HepG2 (cell line): ENCODE data around the gene CACNA1G. TPM values are rescaled to one million over a fixed set of nuclear protein-coding genes. Genes with fewer than 3 reads are reported as not detected.

Experiments used
- EZH2 ChIP-seq: conservative IDR thresholded peaks from 2 replicates; pipeline ENCODE4 v1.6.1; 2012; ENCODE audit warnings: mild to moderate bottlenecking, low read depth, low read length, moderate library complexity
- FOSL1 ChIP-seq: sonication (generic); formaldehyde crosslinking; IDR thresholded peaks from 2 replicates; pipeline ENCODE4 v1.9.0; 2021; ENCODE audit warnings: missing genetic modification reagents, borderline replicate concordance
- GATAD2A ChIP-seq: IDR thresholded peaks from 2 replicates; pipeline ENCODE4 v1.6.1; 2016
- LRRFIP1 ChIP-seq: sonication (generic); formaldehyde crosslinking; conservative IDR thresholded peaks from 2 replicates; pipeline ENCODE4 v1.4.0; 2020; ENCODE audit warnings: missing genetic modification reagents
- RBM39 ChIP-seq: fragments of 200-400 bp; formaldehyde crosslinking; IDR thresholded peaks from one replicate; pipeline ENCODE4 v1.6.1; 2018; ENCODE audit warnings: antibody characterized with exemption, mild to moderate bottlenecking, low read depth, low read length; ENCODE audit not compliant: poor library complexity, severe bottlenecking
- UBTF ChIP-seq: sonication (generic); formaldehyde crosslinking; IDR thresholded peaks from 2 replicates; pipeline ENCODE4 v1.4.0; 2020; ENCODE audit warnings: mild to moderate bottlenecking, missing genetic modification reagents
- ZFP1 ChIP-seq: IDR thresholded peaks from 2 replicates; pipeline ENCODE4 v1.6.1; 2016
- ZFP82 ChIP-seq: sonication (generic); formaldehyde crosslinking; IDR thresholded peaks from 2 replicates; pipeline ENCODE4 v1.5.1; 2020; ENCODE audit warnings: mild to moderate bottlenecking, missing genetic modification reagents, borderline replicate concordance
- ZKSCAN1 ChIP-seq: fragments of 150-350 bp; IDR thresholded peaks from 2 replicates; pipeline ENCODE4 v1.6.1; 2014; ENCODE audit warnings: low read length
- ZNF44 ChIP-seq: sonication (generic); formaldehyde crosslinking; IDR thresholded peaks from 2 replicates; pipeline ENCODE4 v1.5.1; 2020; ENCODE audit warnings: mild to moderate bottlenecking, missing genetic modification reagents
- polyA plus RNA-seq, 8 experiments: library from polyadenylated mRNA; depleted of rRNA in 3 of 8; stranded (reverse) in 7 of 8; unstranded in 1 of 8; fragments of >200 nt; fragmentation: Illumina TruSeq in 4 of 8; extraction: Trizol in 4 of 8; gene quantifications; 2 replicates each; pipeline versions ENCODE4 v1.2.1 to v1.2.3, GENCODE V29; 2011 to 2016; ENCODE audit warnings: low read depth in 4 of 8, missing spikeins in 1 of 8, mixed read lengths in 1 of 8; ENCODE audit not compliant: insufficient read depth in 1 of 8
- total RNA-seq, 5 experiments: library from RNA; depleted of rRNA; stranded (reverse); fragments of >200 nt; fragmentation: Illumina TruSeq; extraction: Trizol; gene quantifications; 2 replicates each; pipeline ENCODE4 v1.2.3, GENCODE V29; 2016; ENCODE audit warnings: low read depth in 1 of 5
- TF ChIP-seq, protein P1 (sequence below): sonication (generic); formaldehyde crosslinking; IDR thresholded peaks from 2 replicates; pipeline ENCODE4 v1.4.0; 2020; ENCODE audit warnings: mild to moderate bottlenecking, missing genetic modification reagents
- TF ChIP-seq, protein P2 (sequence below): sonication (generic); formaldehyde crosslinking; conservative IDR thresholded peaks from 2 replicates; pipeline ENCODE4 v1.8.0; 2022; ENCODE audit warnings: missing genetic modification reagents

The CACNA1G gene
- total and polyA plus RNA-seq, 2 of the 13 experiments (the other 11 are each of a cell fraction or from before 2014, with no cell fraction given): 0.02 TPM; not detected in 1

DNA sequence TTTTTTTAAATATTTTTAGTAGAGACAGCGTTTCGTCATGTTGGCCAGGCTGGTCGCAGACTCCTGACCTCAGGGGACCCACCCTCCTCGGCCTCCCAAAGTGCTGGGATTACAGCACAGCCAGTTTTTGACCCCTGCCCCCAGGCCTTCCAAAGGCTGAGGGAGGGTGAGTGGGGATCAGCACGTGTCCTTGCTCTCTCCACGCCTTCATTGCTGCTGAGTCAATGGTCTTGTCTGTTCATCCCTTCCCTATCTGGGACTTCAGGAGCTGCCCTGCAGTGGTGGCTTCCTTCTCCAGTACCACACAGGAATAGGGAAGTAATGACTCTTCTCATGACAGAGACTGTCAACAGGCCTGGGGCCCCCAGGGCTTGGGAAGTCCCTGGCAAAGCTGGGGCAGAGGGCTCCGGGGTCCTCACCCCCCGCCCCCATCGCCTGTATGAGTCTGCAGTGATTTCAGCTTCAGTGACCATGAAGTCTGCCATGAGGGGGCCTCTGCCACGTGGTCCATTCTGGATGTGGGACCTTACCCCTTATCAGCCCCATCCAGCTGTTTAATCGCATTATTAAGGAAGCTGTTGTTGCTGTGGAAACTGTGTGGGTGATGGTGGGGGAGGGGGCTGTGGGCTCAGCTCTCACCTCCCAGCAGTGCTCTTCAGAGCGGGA is 80.3 kb downstream of the CACNA1G start (continued):
- TF ChIP-seq, protein P1, sequence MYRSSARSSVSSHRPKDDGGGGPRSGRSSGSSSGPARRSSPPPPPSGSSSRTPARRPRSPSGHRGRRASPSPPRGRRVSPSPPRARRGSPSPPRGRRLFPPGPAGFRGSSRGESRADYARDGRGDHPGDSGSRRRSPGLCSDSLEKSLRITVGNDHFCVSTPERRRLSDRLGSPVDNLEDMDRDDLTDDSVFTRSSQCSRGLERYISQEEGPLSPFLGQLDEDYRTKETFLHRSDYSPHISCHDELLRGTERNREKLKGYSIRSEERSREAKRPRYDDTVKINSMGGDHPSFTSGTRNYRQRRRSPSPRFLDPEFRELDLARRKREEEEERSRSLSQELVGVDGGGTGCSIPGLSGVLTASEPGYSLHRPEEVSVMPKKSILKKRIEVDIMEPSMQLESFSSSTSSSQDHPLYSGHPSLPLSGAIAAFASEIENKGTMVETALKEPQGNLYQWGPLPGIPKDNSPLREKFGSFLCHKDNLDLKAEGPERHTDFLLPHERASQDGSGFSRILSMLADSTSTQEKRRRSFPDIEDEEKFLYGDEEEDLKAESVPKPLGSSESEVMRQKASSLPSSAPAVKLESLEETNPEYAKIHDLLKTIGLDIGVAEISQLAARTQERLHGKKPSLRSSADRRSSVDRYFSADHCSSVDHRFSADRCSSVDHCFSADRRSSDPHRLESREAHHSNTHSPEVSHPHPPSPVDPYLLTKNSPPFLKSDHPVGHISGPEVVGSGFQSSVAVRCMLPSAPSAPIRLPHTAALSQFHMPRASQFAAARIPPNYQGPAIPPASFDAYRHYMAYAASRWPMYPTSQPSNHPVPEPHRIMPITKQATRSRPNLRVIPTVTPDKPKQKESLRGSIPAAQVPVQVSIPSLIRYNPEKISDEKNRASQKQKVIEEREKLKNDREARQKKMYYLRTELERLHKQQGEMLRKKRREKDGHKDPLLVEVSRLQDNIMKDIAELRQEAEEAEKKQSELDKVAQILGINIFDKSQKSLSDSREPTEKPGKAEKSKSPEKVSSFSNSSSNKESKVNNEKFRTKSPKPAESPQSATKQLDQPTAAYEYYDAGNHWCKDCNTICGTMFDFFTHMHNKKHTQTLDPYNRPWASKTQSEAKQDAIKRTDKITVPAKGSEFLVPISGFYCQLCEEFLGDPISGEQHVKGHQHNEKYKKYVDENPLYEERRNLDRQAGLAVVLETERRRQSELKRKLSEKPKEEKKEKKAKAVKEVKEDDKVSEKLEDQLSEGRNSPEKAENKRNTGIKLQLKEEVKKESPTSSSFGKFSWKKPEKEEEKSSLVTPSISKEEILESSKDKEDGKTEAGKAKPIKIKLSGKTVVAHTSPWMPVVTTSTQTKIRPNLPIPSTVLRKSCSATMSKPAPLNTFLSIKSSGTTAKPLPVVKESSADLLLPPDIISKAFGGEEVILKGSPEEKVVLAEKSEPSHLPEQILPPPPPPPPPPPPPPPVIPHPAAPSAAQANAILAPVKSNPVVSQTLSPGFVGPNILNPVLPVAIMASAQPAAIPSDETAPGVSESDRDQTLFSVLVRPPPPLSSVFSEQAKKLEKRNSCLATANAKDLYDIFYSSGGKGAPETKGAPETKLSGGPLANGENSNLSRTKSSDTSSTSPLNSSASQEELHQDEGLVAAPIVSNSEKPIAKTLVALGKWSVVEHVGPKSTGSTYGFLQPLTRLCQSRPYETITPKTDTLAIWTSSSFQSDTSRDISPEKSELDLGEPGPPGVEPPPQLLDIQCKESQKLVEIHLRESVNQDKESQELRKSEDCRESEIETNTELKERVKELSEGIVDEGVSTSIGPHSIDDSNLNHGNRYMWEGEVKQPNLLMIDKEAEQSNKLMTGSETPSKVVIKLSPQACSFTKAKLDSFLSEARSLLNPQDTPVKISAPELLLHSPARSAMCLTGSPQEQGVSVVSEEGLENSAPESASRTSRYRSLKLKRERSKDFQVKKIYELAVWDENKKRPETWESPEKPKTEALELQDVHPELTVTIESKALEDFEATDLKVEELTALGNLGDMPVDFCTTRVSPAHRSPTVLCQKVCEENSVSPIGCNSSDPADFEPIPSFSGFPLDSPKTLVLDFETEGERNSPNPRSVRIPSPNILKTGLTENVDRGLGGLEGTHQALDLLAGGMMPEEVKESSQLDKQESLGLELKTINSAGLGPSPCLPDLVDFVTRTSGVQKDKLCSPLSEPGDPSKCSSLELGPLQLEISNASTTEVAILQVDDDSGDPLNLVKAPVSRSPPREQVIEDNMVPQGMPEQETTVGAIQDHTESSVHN (CRISPR knock-in tag): no peak
- TF ChIP-seq GATAD2A (peak; percentile 91), RBM39 (no peak), ZFP1 (CRISPR knock-in tag) (0 out of 2 replicates have a peak, but pooled peaks have one; percentile 44), ZNF44 (CRISPR knock-in tag) (no peak; the same call in 1 of the 2 replicates), UBTF (CRISPR knock-in tag) (peak; percentile 51), ZKSCAN1 (no peak), FOSL1 (no peak), LRRFIP1 (CRISPR knock-in tag) (no peak), EZH2 (no peak), ZFP82 (CRISPR knock-in tag) (no peak; the same call in 1 of the 2 replicates)
- TF ChIP-seq, protein P2, sequence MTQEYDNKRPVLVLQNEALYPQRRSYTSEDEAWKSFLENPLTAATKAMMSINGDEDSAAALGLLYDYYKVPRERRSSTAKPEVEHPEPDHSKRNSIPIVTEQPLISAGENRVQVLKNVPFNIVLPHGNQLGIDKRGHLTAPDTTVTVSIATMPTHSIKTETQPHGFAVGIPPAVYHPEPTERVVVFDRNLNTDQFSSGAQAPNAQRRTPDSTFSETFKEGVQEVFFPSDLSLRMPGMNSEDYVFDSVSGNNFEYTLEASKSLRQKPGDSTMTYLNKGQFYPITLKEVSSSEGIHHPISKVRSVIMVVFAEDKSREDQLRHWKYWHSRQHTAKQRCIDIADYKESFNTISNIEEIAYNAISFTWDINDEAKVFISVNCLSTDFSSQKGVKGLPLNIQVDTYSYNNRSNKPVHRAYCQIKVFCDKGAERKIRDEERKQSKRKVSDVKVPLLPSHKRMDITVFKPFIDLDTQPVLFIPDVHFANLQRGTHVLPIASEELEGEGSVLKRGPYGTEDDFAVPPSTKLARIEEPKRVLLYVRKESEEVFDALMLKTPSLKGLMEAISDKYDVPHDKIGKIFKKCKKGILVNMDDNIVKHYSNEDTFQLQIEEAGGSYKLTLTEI (CRISPR knock-in tag): no peak
